ENCODE data around the gene TMEM183A.
"Not testable (repeated sequence)": the region's sequence is repeated elsewhere in the genome, so short reads cannot be mapped to it uniquely, and the experiment has no call there.

TMEM183A gene, protein sequence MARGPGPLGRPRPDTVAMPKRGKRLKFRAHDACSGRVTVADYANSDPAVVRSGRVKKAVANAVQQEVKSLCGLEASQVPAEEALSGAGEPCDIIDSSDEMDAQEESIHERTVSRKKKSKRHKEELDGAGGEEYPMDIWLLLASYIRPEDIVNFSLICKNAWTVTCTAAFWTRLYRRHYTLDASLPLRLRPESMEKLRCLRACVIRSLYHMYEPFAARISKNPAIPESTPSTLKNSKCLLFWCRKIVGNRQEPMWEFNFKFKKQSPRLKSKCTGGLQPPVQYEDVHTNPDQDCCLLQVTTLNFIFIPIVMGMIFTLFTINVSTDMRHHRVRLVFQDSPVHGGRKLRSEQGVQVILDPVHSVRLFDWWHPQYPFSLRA

DNA sequence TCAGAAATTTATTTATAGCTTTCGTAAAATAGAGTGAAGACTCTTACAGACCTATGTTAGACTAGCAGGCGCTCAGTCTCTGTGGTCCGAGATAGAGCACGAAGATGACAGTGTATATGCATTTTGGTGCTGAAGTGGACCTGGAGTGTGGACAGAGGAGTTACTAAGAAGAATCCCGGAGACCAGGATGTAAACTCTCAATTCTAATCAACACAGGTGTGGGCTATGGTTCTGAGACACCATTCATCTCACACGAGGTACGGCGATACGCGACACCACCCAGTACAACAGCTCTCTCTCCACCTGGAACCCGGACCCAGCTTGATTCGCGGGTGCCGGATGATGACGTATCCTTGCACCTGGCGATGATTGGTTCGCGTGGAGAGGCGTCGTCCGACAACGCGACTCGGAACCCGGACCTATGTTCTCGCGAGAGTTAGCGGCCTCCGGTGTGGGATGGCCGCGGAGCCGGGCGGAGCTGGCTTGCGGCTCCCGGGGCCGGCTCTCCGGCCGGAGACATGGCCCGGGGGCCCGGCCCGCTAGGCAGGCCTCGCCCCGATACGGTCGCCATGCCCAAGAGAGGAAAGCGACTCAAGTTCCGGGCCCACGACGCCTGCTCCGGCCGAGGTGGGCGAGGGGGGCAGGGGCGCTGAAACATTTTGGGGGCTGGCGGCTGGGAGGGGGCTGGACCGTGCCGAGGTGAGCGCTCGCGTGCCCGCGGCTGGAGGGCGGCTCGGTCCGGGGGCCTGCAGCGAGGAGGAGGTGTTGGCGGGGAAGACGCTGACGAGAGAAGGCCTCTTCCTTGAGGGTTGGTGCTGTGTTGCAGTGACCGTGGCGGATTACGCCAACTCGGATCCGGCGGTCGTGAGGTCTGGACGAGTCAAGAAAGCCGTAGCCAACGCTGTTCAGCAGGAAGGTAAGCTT is at the start of gene TMEM183A:
Gene TMEM183A, plus strand, starts transcription at position 427 of the 924 bp plus-strand sequence. Its CDS starts 92 bp downstream, at position 519.
- DNase-seq (ENCODE audit: low spot score): peak; percentile 99

DNA sequence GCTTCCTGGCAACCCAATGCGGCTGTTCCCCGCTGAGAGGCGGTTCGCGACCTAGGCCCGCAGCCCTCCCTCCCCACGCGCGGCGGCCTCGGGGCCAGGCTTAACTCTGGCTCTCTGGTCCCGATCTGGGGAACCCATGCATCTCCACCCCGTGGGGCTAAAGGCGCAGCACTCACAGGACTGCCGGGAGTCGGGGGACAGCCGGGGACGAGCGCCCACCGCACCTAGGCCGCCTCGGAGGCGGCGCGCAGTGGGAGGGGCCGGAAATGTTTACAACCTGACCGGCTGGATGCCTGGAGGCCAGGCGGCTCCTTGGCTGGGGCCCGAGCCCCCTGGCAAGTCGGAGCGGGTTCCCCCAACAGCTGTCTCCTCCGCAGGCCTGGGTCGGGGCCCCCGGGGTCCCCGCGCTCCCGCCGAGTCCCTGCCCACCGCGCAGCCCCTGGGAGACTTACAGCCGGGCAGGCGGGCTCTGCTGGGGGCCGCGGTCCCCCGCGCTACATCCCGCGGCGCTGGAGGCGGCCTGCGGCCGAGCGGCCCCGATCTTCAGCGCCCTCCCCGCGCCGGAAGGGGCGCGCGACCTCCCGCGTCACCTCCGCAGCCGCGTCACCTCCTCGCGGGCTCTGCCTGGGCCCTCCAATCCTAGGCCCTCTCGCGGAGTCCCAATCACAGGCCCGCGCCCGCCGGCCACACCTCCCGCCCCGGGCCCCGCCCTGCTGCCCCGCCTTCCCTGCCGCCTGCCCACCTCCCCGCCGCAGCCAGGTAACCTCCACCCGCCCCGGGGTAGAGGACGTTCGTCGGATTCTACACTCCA is 49.2 kb upstream of the TMEM183A start, which contains the start of gene ADIPOR1:
Gene ADIPOR1, minus strand, starts transcription at position 580 of the 811 bp plus-strand sequence. CDS start 7,242 bp downstream, outside the sequence.
- DNase-seq (ENCODE audit: low spot score): peak; percentile 91

DNA sequence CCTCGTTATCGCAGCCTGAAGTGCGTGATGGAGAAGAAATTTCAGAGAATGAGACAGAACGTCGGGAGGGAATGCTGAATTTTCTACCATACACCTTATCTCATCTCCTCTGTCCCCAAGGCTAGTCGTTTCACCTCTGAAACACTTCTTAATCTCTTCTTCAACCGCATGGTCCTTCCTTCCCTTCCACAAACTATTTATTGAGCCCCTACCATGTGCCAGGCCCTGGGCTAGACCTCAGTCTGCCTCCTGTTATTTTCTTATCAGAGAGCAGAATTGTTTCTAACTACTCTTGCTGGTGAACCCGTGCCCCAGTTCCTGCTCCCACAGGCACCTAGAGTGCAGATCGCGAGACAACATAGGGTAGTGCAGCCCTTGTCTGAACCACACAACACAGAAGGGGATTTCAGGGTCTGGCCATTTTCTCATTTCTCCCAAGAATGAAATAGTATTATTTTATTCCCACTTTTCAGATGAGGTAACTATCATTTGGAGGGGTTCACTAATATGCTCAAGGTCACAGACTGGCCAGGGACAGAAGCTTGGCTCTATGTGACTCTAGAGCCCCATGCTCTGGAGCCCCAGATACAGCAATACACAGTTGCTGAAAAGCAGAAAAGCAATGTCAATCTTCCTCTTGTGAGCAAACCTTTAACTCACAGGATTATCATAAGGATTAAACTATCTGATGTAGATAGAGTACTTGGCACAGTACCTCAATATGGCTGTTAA is 48.5 kb upstream of the TMEM183A start:
- peak; percentile 61 for DNase-seq (ENCODE audit: low spot score)

GRCh38 chr1:202959276-202959620 is 47.9 kb upstream of the TMEM183A start:
- DNase-seq (ENCODE audit: low spot score): no peak

- DNase-seq (ENCODE audit: low spot score): no peak
Measured at GRCh38 chr1:202961220-202961880, 45.8 kb upstream of the TMEM183A start.

- no peak for DNase-seq (ENCODE audit: low spot score)
Measured at GRCh38 chr1:202964791-202965410, 42.3 kb upstream of the TMEM183A start.

DNA sequence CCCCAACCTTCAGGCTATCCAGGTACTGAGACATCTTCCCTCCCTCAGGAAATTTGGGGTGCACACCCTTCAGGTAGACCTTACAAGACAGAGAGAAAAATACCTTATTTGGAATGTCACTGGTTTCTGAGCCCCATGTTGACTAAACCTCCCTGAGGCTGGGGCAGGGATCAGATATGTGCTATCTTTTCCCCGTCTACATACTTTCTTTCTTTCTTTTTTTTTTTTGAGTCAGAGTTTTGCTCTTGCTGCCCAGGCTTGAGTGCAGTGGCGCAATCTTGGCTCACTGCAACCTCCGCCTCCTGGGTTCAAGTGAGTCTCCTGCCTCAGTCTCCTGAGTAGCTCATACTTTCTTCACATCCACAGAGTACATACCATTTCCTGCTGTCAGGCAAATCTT is 41.8 kb upstream of the TMEM183A start:
- no peak for DNase-seq (ENCODE audit: low spot score)

DNA sequence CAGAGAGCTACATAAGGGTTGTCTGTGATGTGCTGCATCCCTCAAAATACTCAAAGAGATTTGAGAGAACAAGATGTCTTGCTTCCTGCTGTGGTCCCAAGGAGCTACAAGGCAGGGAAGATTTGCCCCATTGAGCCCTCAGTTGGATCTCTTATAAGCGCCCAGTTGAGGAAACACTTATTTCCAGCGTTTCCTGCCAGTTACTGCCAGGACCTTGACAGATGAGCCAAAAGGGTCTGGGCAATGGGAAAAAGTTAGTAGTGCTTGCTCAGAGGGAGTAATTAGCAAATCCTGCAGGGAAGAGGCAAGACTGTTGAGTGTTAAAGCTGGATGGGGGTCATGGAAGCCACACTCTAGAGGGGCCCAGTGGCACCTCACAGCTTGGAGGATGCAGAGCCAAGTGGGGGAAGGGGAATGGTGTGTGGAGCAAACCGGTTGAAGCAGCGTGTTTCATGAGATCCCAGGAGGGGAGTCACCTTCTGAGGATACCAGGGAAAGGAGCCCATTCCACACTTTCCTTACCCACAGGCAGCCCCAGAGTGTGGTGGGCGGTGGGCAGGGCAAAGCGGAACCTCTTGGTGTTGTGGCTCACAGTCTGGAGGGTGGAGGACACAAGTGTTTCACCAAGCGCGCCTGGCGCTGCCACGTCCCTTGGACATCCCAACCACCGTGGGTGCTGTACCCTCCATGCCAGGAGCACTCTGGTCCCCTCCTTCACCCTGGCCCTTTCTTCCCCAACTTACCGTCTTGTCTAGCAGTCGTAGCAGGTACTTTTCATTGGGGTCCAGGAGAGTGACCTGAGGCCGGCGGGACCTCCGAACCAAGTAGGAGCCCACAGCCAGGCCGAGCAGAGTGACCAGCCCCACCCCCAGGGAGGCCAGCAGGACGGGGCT is 40.9 kb upstream of the TMEM183A start:
- no peak for DNase-seq (ENCODE audit: low spot score)

DNA sequence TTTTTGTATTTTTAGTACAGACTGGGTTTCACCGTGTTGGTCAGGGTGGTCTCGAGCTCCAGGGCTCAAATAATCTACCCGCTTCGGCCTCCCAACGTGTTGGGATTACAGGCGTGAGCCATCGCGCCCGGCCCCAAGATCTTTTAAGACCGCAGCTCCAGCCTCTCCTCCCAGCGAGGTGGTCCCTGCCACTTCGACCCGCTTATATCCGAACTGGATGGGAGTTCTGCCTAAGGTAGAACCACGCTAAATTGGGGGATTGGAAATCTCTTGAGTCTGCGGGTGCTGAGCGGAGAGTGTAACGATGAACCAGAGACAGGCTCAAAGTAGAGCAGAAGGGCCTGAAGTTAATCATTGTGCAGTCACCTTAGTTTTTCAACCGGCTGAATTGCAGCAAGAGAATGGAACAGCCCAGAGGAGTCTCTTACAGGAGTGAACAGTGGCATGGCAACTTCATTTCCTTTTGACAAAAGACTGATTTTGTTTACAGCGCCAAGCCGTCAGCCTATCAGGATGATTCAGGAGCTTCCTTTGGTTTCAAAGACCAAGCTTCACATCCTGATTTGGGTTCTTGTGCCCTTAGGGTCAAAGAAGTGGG is 39.4 kb upstream of the TMEM183A start:
- DNase-seq (ENCODE audit: low spot score): peak; percentile 53

- no peak for DNase-seq (ENCODE audit: low spot score)
Measured at GRCh38 chr1:202968351-202968750, 38.8 kb upstream of the TMEM183A start.

GRCh38 chr1:202968895-202969295 is 38.3 kb upstream of the TMEM183A start:
- DNase-seq (ENCODE audit: low spot score): peak; percentile 91

GRCh38 chr1:202972046-202972445 is 35.1 kb upstream of the TMEM183A start:
- no peak for DNase-seq (ENCODE audit: low spot score)

GRCh38 chr1:202974856-202975255 is 32.3 kb upstream of the TMEM183A start:
- no peak for DNase-seq (ENCODE audit: low spot score)

DNA sequence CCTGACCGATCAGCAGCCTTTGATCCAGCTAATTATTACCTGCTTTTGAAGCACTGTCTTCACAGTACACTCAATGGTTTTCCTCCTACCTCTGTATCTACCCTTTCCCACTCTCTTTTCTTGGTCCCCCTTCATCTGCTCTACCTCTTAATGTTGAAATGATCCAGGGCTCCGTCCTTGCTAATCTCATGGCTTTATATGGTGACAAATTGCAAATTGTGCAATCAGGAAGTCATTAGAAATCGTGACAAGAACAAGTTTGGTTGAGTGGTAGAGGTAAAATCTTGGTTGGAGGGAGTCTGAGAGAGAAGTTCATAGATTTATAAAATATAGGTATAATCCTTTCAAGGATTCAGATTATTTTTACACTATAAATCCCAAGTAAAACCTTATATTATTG is 30.5 kb upstream of the TMEM183A start:
- DNase-seq (ENCODE audit: low spot score): no peak

- no peak for DNase-seq (ENCODE audit: low spot score)
Measured at GRCh38 chr1:202979459-202979858, 27.7 kb upstream of the TMEM183A start.

DNA sequence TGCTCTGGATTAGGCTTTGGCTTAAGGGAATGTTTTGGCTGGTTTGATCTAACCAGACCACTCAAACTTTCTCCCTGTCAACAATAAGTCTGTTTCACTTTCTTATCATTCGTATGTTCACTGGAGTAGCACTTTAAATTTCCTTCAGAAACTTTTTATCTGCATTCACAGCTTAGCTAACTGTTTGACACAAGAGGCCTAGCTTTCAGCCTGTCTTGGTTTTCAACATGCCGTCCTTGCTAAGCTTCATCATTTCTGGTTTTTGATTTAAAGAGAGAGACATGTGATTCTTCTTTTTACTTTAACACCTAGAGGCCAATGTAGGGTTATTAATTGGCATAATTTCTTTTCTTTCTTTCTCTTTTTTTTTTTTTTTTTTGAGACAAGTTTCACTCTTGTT is 25.2 kb upstream of the TMEM183A start:
- DNase-seq (ENCODE audit: low spot score): no peak

- no peak for DNase-seq (ENCODE audit: low spot score)
Measured at GRCh38 chr1:202982715-202983430, 24.3 kb upstream of the TMEM183A start.

GRCh38 chr1:202986120-202986519 is 21.1 kb upstream of the TMEM183A start:
- not testable (repeated sequence) for DNase-seq (ENCODE audit: low spot score)

Data from NAMALWA (cell line).